ENCODE measurements around the gene CPT1C. TPM values are rescaled to one million over a fixed set of nuclear protein-coding genes. Genes with fewer than 3 reads are reported as not detected.

The CPT1C gene
- total RNA-seq, 1 experiment from 2014 or later: 2.0 TPM

- intact Hi-C loops (cut with micrococcal nuclease; ENCODE audit: unreplicated experiment): no loop called here
- Mint-ChIP-seq H3K4me3 (ENCODE audit: unreplicated experiment) (no peak overlapping the region), H3K27me3 (ENCODE audit: insufficient read depth, unreplicated experiment) (no peaks in the 10 kb centered on the region), H3K9me3 (ENCODE audit: unreplicated experiment) (no peaks in the 10 kb centered on the region), H3K36me3 (ENCODE audit: insufficient read depth, unreplicated experiment) (peaks cover 83% of the 10 kb centered on the region), H3K27ac (ENCODE audit: unreplicated experiment) (no peak overlapping the region), H3K4me1 (ENCODE audit: low read depth, unreplicated experiment) (no peaks in the 10 kb centered on the region)
- Histone ChIP-seq H3K4me1 (no peaks in the 10 kb centered on the region), H3K36me3 (ENCODE audit: control insufficient read depth, insufficient read depth, low read length) (peaks cover 5% of the 10 kb centered on the region; the same call in 1 of the 2 replicates), H3K4me3 (ENCODE audit: low read depth, low read length) (no peak overlapping the region), H3K27me3 (replicated peaks; ENCODE audit: control insufficient read depth, insufficient read depth, low read length) (no peaks in the 10 kb centered on the region), H3K9me3 (no peaks in the 10 kb centered on the region)
- DNase-seq: no peak
- ChIA-PET CTCF (no interaction called here), POLR2A (no interaction called here)
- BruUV-seq (replicated peaks): no TSS peak
- TF ChIP-seq CTCF (IDR thresholded peaks at IDR 0.05; ENCODE audit: insufficient read depth in 1 of 2, low read depth in 1 of 2, low read length in 1 of 2, severe bottlenecking in 1 of 2, unreplicated experiment in 1 of 2): no peak
These were observed 38.9 kb upstream of the CPT1C start for GRCh38 chr19:49651820-49652550.

- Mint-ChIP-seq H3K27ac (ENCODE audit: unreplicated experiment) (no peak overlapping the region), H3K36me3 (ENCODE audit: insufficient read depth, unreplicated experiment) (peaks cover 83% of the 10 kb centered on the region), H3K27me3 (ENCODE audit: insufficient read depth, unreplicated experiment) (no peaks in the 10 kb centered on the region), H3K4me3 (ENCODE audit: unreplicated experiment) (no peak overlapping the region), H3K4me1 (ENCODE audit: low read depth, unreplicated experiment) (no peaks in the 10 kb centered on the region), H3K9me3 (ENCODE audit: unreplicated experiment) (no peaks in the 10 kb centered on the region)
- CTCF ChIA-PET: no interaction called here
- POLR2A ChIA-PET: no interaction called here
- no peak for DNase-seq
- H3K4me3 ChIP-seq (ENCODE audit: low read depth, low read length): no peak overlapping the region
- no peak for TF ChIP-seq CTCF (IDR thresholded peaks at IDR 0.05; ENCODE audit: insufficient read depth in 1 of 2, low read depth in 1 of 2, low read length in 1 of 2, severe bottlenecking in 1 of 2, unreplicated experiment in 1 of 2)
- H3K36me3 ChIP-seq (ENCODE audit: control insufficient read depth, insufficient read depth, low read length): peaks cover 7% of the 10 kb centered on the region; the same call in 1 of the 2 replicates
- H3K27me3 ChIP-seq (replicated peaks; ENCODE audit: control insufficient read depth, insufficient read depth, low read length): no peaks in the 10 kb centered on the region
- intact Hi-C loops (cut with micrococcal nuclease; ENCODE audit: unreplicated experiment): no loop called here
- TSS peak; percentile 34 for BruUV-seq (replicated peaks)
- no peaks in the 10 kb centered on the region for H3K9me3 ChIP-seq
- no peaks in the 10 kb centered on the region for H3K4me1 ChIP-seq
These were observed 38.1 kb upstream of the CPT1C start for GRCh38 chr19:49652551-49653465.

- peaks cover 83% of the 10 kb centered on the region for H3K36me3 Mint-ChIP-seq (ENCODE audit: insufficient read depth, unreplicated experiment)
- Histone ChIP-seq H3K9me3 (no peaks in the 10 kb centered on the region), H3K27me3 (replicated peaks; ENCODE audit: control insufficient read depth, insufficient read depth, low read length) (no peaks in the 10 kb centered on the region), H3K36me3 (ENCODE audit: control insufficient read depth, insufficient read depth, low read length) (peaks cover 8% of the 10 kb centered on the region; the same call in 1 of the 2 replicates), H3K4me3 (ENCODE audit: low read depth, low read length) (no peak overlapping the region), H3K4me1 (no peaks in the 10 kb centered on the region)
- POLR2A ChIA-PET: interaction anchor here (1.1 kb wide), 1 partner anchor 11 kb away, joined by 4 read pairs; the partner anchor contains the start of gene SCAF1
- no peaks in the 10 kb centered on the region for H3K27me3 Mint-ChIP-seq (ENCODE audit: insufficient read depth, unreplicated experiment)
- H3K9me3 Mint-ChIP-seq (ENCODE audit: unreplicated experiment): no peaks in the 10 kb centered on the region
- TF ChIP-seq CTCF (IDR thresholded peaks at IDR 0.05; ENCODE audit: insufficient read depth in 1 of 2, low read depth in 1 of 2, low read length in 1 of 2, severe bottlenecking in 1 of 2, unreplicated experiment in 1 of 2): no peak
- no TSS peak for BruUV-seq (replicated peaks)
- intact Hi-C loops (cut with micrococcal nuclease; ENCODE audit: unreplicated experiment): no loop called here
- H3K27ac Mint-ChIP-seq (ENCODE audit: unreplicated experiment): no peak overlapping the region
- no peak for DNase-seq
- CTCF ChIA-PET: no interaction called here
- no peak overlapping the region for H3K4me3 Mint-ChIP-seq (ENCODE audit: unreplicated experiment)
- no peaks in the 10 kb centered on the region for H3K4me1 Mint-ChIP-seq (ENCODE audit: low read depth, unreplicated experiment)
These were observed 37.5 kb upstream of the CPT1C start for GRCh38 chr19:49653466-49653806.
